Measurements from ENCODE around the gene STK33. TPM values are rescaled to one million over a fixed set of nuclear protein-coding genes. Genes with fewer than 3 reads are reported as not detected.

Gene STK33
- polyA plus RNA-seq, 1 of the 3 experiments (the other 2 are of a cell fraction), result 12.3 TPM

DNA sequence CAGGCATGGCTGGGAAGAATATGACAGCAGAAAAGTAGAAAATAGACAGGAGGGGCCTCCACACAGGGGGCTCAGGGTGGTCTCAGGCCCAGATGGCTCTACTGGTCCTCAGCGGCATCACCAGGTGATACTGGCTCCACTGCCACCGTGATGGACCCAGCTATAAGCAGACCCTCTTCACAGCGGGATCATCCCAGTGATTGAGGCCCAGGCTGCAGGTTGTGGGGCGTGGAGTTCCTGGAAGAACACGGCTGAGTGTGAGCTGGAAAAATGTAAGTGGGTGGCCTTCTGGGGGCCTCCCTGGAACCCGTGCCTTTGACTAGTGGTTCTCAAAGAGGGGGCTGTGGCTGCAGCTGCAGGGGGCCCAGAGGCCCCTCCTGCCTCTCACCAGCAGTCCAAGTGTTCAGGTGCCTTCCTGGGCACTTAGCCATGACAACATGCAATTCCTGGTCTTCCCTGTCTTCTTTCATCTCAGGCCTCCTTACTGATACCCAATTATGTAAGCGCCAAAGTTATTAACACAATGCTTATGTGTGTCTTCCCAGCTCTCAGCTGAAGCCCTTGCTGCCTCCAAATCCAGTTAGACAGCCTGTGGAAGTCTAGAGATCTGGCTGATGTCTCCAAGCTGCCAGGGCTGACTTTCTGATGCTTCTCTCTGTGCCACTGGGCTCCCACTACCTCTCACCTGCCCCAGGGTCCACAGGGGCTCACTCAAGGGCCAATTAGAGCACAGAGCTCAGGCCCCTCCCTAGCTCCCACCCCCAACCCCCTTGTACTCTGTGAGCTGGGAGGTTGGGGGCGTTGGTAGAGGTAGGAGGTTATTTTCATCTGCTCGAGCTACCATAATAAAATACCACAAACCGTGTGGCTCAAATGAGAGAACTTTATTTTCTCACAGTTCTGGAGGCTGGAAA lies 220.3 kb downstream of the STK33 start:
- Histone ChIP-seq H3K4me1 (ENCODE audit: control insufficient read depth in 1 of 2, insufficient read depth in 2 of 2, low read depth in 1 of 2, low read length in 1 of 2) (peaks cover 0 to 4% of the 10 kb centered on the region in 2 experiments; a peak in 1 of 4 replicates), H3K27ac (ENCODE audit: low read depth in 2 of 2, low read length in 1 of 2) (no peak overlapping the region), H3K9me2 (no peaks in the 10 kb centered on the region), H3F3A (replicated peaks; ENCODE audit: insufficient read depth) (no peaks in the 10 kb centered on the region), H3K9ac (no peak overlapping the region), H2AFZ (ENCODE audit: low read depth) (no peak overlapping the region), H3K79me2 (ENCODE audit: insufficient read depth) (no peaks in the 10 kb centered on the region), H3K4me3 (ENCODE audit: low read depth in 2 of 2, low read length in 1 of 2) (no peak overlapping the region), H3K9me3 (no peaks in the 10 kb centered on the region), H3K4me2 (no peak overlapping the region), H4K20me1 (ENCODE audit: insufficient read depth) (no peaks in the 10 kb centered on the region), H3K27me3 (ENCODE audit: insufficient read depth) (no peaks in the 10 kb centered on the region), H3K36me3 (replicated peaks in 1 of 2; ENCODE audit: control insufficient read depth in 1 of 2, insufficient read depth in 2 of 2, low read length in 1 of 2) (no peaks in the 10 kb centered on the region)
- CTCF ChIA-PET, result interaction anchor here (0.9 to 1.5 kb wide), 2 partner anchors 44 to 77 kb away, joined by 3 to 4 read pairs; no protein-coding TSS in a partner anchor
- WGBS (ENCODE audit: low lambda C conversion rate), result 71% methylated on average over 10 of the region's 10 CpGs
- POLR2A ChIA-PET, result no interaction called here
- DNase-seq, result no peak
- TF ChIP-seq SIN3A (IDR thresholded peaks at IDR 0.05; ENCODE audit: borderline replicate concordance, low read depth, low read length) (no peak), GATA2 (CRISPR knock-in tag; IDR thresholded peaks at IDR 0.05) (no peak), SMC3 (IDR thresholded peaks at IDR 0.05; ENCODE audit: low read depth, low read length) (no peak), RCOR1 (IDR thresholded peaks at IDR 0.05; ENCODE audit: low read length) (no peak), GABPA (IDR thresholded peaks at IDR 0.05; ENCODE audit: low read depth) (no peak)
- TF ChIP-seq, protein P1, sequence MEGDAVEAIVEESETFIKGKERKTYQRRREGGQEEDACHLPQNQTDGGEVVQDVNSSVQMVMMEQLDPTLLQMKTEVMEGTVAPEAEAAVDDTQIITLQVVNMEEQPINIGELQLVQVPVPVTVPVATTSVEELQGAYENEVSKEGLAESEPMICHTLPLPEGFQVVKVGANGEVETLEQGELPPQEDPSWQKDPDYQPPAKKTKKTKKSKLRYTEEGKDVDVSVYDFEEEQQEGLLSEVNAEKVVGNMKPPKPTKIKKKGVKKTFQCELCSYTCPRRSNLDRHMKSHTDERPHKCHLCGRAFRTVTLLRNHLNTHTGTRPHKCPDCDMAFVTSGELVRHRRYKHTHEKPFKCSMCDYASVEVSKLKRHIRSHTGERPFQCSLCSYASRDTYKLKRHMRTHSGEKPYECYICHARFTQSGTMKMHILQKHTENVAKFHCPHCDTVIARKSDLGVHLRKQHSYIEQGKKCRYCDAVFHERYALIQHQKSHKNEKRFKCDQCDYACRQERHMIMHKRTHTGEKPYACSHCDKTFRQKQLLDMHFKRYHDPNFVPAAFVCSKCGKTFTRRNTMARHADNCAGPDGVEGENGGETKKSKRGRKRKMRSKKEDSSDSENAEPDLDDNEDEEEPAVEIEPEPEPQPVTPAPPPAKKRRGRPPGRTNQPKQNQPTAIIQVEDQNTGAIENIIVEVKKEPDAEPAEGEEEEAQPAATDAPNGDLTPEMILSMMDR (IDR thresholded peaks at IDR 0.05), result no peak
- TF ChIP-seq, protein P2, sequence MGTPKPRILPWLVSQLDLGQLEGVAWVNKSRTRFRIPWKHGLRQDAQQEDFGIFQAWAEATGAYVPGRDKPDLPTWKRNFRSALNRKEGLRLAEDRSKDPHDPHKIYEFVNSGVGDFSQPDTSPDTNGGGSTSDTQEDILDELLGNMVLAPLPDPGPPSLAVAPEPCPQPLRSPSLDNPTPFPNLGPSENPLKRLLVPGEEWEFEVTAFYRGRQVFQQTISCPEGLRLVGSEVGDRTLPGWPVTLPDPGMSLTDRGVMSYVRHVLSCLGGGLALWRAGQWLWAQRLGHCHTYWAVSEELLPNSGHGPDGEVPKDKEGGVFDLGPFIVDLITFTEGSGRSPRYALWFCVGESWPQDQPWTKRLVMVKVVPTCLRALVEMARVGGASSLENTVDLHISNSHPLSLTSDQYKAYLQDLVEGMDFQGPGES (IDR thresholded peaks at IDR 0.05; ENCODE audit: low read depth, low read length), result no peak

DNA sequence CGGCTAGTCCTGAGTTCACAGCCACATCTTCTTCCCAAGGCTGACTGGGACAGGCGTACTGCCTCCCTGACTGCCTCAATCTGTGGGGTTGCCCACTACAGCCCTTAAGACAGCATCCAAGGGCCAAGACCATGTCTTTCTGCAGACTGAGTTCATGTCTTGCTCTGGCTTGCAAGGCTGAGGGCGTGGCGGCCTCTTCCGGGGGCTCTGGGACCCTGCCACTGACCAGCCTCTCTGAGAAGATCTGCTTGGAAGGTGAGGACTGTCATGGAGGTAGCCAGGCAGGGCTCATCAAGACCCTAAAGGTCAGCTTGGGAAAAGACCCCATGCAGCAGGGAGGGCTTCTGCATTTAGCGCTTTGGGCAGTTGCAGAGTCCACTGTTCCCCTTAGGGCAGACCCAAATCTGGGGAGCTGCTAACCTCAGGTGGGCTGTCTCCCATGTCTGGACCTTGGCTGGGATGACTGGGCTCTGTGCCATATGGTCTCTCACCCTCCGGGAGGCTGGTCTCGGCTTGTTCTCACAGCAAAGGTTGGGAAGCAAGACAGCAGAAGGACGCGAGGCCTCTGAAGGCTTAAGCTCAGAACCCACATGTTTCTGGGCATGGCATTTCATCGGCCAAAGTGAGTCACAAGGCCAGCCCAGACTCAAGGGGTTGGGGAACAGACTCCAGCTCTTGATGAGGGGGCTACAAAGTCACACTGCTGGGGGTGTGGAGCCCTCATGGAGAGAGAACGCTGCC lies 221.2 kb downstream of the STK33 start:
- no peaks in the 10 kb centered on the region for H3K9me3 ChIP-seq
- H3K27ac ChIP-seq (ENCODE audit: low read depth in 2 of 2, low read length in 1 of 2), result no peak overlapping the region
- no peak overlapping the region for H3K4me2 ChIP-seq
- no peak for DNase-seq
- H3K9me2 ChIP-seq, result no peaks in the 10 kb centered on the region
- ChIA-PET CTCF (interaction anchor here (0.9 to 1.5 kb wide), 2 partner anchors 43 to 76 kb away, joined by 3 to 4 read pairs; no protein-coding TSS in a partner anchor), POLR2A (no interaction called here)
- H3K4me1 ChIP-seq (ENCODE audit: control insufficient read depth in 1 of 2, insufficient read depth in 2 of 2, low read depth in 1 of 2, low read length in 1 of 2), result peaks cover 0 to 10% of the 10 kb centered on the region in 2 experiments; a peak in 1 of 4 replicates
- no peaks in the 10 kb centered on the region for H3F3A ChIP-seq (replicated peaks; ENCODE audit: insufficient read depth)
- H3K9ac ChIP-seq, result no peak overlapping the region
- no peaks in the 10 kb centered on the region for H4K20me1 ChIP-seq (ENCODE audit: insufficient read depth)
- 82% methylated on average over 10 of the region's 12 CpGs for WGBS (ENCODE audit: low lambda C conversion rate)
- H3K4me3 ChIP-seq (ENCODE audit: low read depth in 2 of 2, low read length in 1 of 2), result no peak overlapping the region
- H2AFZ ChIP-seq (ENCODE audit: low read depth), result no peak overlapping the region
- no peaks in the 10 kb centered on the region for H3K79me2 ChIP-seq (ENCODE audit: insufficient read depth)
- no peaks in the 10 kb centered on the region for H3K27me3 ChIP-seq (ENCODE audit: insufficient read depth)
- H3K36me3 ChIP-seq (replicated peaks in 1 of 2; ENCODE audit: control insufficient read depth in 1 of 2, insufficient read depth in 2 of 2, low read length in 1 of 2), result no peaks in the 10 kb centered on the region
- TF ChIP-seq, protein P3, sequence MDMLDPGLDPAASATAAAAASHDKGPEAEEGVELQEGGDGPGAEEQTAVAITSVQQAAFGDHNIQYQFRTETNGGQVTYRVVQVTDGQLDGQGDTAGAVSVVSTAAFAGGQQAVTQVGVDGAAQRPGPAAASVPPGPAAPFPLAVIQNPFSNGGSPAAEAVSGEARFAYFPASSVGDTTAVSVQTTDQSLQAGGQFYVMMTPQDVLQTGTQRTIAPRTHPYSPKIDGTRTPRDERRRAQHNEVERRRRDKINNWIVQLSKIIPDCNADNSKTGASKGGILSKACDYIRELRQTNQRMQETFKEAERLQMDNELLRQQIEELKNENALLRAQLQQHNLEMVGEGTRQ (IDR thresholded peaks at IDR 0.05; ENCODE audit: borderline replicate concordance, low read depth, low read length), result no peak
- TF ChIP-seq GABPA (IDR thresholded peaks at IDR 0.05; ENCODE audit: low read depth) (no peak), FOXM1 (IDR thresholded peaks at IDR 0.05; ENCODE audit: low read depth) (no peak), RFX5 (IDR thresholded peaks at IDR 0.05; ENCODE audit: low read length) (no peak), SMC3 (IDR thresholded peaks at IDR 0.05; ENCODE audit: low read depth, low read length) (no peak), JUND (IDR thresholded peaks at IDR 0.05) (no peak), TEAD4 (IDR thresholded peaks at IDR 0.05; ENCODE audit: borderline replicate concordance, insufficient read depth) (no peak)
- TF ChIP-seq, protein P4, sequence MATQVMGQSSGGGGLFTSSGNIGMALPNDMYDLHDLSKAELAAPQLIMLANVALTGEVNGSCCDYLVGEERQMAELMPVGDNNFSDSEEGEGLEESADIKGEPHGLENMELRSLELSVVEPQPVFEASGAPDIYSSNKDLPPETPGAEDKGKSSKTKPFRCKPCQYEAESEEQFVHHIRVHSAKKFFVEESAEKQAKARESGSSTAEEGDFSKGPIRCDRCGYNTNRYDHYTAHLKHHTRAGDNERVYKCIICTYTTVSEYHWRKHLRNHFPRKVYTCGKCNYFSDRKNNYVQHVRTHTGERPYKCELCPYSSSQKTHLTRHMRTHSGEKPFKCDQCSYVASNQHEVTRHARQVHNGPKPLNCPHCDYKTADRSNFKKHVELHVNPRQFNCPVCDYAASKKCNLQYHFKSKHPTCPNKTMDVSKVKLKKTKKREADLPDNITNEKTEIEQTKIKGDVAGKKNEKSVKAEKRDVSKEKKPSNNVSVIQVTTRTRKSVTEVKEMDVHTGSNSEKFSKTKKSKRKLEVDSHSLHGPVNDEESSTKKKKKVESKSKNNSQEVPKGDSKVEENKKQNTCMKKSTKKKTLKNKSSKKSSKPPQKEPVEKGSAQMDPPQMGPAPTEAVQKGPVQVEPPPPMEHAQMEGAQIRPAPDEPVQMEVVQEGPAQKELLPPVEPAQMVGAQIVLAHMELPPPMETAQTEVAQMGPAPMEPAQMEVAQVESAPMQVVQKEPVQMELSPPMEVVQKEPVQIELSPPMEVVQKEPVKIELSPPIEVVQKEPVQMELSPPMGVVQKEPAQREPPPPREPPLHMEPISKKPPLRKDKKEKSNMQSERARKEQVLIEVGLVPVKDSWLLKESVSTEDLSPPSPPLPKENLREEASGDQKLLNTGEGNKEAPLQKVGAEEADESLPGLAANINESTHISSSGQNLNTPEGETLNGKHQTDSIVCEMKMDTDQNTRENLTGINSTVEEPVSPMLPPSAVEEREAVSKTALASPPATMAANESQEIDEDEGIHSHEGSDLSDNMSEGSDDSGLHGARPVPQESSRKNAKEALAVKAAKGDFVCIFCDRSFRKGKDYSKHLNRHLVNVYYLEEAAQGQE (IDR thresholded peaks at IDR 0.05; ENCODE audit: low read depth, low read length), result no peak
- TF ChIP-seq, protein P5, sequence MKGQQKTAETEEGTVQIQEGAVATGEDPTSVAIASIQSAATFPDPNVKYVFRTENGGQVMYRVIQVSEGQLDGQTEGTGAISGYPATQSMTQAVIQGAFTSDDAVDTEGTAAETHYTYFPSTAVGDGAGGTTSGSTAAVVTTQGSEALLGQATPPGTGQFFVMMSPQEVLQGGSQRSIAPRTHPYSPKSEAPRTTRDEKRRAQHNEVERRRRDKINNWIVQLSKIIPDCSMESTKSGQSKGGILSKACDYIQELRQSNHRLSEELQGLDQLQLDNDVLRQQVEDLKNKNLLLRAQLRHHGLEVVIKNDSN (IDR thresholded peaks at IDR 0.05; ENCODE audit: borderline replicate concordance, low read depth), result no peak
- TF ChIP-seq, protein P6, sequence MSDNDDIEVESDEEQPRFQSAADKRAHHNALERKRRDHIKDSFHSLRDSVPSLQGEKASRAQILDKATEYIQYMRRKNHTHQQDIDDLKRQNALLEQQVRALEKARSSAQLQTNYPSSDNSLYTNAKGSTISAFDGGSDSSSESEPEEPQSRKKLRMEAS (IDR thresholded peaks at IDR 0.05; ENCODE audit: low read depth), result no peak
